ENCODE results near the gene HPS1.
A peak's percentile ranks its signal among the peaks of the same experiment; 100 is the strongest.

HPS1 gene

DNA sequence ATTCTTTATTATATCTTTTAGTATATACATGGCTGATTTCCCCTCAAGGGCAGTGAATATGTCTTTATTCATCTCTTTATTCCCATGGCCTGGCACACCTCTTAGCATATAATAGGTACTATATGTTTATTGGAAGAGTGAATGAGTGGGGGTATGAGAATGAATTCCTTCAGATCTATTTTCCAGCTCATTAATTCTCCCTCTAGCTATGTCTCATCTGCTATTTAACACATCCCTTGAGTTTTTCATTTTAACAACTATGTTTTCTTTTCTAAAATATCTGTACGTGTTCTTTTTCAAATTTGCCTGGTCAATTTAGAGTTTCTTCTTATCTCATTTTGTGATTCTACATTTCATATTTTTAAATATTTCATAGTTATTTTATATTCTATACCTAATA, 14.4 kb downstream of the HPS1 start:
- DNase-seq (ENCODE audit: low read depth in 2 of 2), result no peak

DNA sequence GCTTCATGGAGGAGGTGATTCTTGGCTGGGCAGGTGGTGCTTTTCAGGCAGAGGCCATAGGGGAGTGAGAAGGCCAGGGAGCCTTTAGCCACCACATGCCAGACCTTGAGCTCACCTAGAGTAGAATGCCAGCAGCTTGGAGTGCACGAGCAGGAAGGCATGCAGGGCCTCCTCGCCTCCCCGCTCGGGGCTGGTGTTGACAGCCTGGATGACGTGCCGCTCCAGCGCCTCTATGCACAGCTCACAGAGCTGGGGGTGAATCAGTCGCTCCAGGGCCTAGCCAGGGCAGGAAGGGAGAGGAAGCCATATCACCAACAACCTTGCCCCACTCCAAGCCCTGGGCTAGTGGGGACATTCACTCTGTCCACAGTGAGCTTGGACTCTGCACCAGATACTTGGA, 15.7 kb downstream of the HPS1 start:
- DNase-seq (ENCODE audit: low read depth in 2 of 2), result no peak

GRCh38 chr10:98430427-98430826, 16.3 kb downstream of the HPS1 start:
- no peak for DNase-seq (ENCODE audit: low read depth in 2 of 2)

GRCh38 chr10:98429320-98430072, 17.2 kb downstream of the HPS1 start:
- DNase-seq (ENCODE audit: low read depth in 2 of 2), result no peak

- DNase-seq (ENCODE audit: low read depth in 2 of 2), result no peak
Observed at GRCh38 chr10:98427011-98427515, 19.7 kb downstream of the HPS1 start.

DNA sequence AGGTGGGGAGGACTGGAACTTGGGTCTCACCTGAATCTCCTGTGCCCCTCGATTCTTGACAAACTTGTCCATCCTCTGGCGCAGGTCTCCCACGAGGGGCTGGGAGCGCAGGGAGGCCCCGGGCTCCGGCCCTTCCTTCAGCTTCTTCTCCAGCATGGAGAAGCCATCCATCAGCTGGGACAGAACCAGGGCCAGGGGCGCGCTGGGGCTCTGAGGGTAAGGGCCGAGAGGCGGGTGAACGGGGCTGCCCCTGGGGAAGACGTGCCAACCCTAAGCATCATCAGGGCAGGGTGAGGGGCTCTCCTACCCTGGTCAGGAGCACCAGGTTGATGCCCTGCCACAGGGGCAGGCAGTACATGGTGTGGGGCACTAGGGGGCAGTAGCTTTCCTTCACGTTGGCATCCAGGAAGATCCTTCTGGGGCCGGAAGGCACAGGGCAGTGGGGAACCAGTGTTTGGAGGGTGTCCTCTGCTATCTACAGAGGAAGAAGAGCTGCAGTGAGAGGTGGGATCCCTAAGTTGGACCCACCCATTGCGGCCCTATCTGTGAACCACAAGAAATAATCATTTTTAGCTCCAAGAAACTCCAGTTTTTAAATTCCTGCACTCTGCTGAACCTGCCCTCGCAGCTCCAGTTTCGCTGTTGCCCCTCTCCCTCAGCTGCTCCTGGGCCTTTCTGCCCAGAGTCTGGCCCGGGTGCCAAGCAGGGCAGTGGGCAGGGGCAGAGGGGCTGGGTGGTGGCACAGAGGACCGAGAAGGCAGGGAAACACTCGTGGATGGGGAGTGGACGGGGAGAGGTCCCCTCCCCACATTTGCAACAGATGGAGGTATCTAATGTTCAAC, 21.0 kb downstream of the HPS1 start:
- peak; percentile 21 to 42 for DNase-seq (ENCODE audit: low read depth in 2 of 2)

GRCh38 chr10:98424295-98425254, 22.2 kb downstream of the HPS1 start:
- no peak for DNase-seq (ENCODE audit: low read depth in 2 of 2)

- no peak for DNase-seq (ENCODE audit: low read depth in 2 of 2)
Observed at GRCh38 chr10:98423691-98424120, 23.0 kb downstream of the HPS1 start.

GRCh38 chr10:98422182-98422581, 24.6 kb downstream of the HPS1 start:
- no peak for DNase-seq (ENCODE audit: low read depth in 2 of 2)

GRCh38 chr10:98420786-98421185, 25.9 kb downstream of the HPS1 start:
- no peak for DNase-seq (ENCODE audit: low read depth in 2 of 2)

GRCh38 chr10:98419469-98420261, 27.1 kb downstream of the HPS1 start:
- DNase-seq (ENCODE audit: low read depth in 2 of 2), result no peak

- no peak for DNase-seq (ENCODE audit: low read depth in 2 of 2)
Observed at GRCh38 chr10:98418665-98419468, 27.9 kb downstream of the HPS1 start.

- no peak for DNase-seq (ENCODE audit: low read depth in 2 of 2)
Observed at GRCh38 chr10:98417973-98418664, 28.6 kb downstream of the HPS1 start.

DNA sequence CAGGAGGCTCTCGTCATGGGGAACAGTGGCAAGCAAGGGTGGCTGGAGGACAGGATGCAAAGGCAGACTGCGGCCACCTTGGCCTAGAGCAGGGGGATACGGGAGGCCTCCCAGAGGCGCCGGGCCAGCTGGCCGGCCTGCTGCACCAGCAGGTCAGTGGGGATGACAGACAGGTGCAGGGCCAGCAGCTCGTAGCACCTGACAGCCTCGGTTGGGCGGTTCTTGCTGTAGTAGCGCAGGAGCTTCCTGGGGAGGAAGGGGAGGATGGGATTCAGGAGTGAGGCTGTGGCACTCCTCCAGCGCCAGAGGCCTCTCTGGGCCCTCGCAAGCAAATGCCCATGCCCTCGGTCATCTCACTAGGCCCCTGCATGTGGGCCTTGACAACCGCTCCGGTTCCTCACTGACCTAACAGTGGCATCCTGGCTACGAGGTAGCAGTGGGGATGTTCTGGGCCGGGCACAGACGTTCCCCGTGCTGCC, 29.2 kb downstream of the HPS1 start:
- DNase-seq (ENCODE audit: low read depth in 2 of 2), result no peak

DNA sequence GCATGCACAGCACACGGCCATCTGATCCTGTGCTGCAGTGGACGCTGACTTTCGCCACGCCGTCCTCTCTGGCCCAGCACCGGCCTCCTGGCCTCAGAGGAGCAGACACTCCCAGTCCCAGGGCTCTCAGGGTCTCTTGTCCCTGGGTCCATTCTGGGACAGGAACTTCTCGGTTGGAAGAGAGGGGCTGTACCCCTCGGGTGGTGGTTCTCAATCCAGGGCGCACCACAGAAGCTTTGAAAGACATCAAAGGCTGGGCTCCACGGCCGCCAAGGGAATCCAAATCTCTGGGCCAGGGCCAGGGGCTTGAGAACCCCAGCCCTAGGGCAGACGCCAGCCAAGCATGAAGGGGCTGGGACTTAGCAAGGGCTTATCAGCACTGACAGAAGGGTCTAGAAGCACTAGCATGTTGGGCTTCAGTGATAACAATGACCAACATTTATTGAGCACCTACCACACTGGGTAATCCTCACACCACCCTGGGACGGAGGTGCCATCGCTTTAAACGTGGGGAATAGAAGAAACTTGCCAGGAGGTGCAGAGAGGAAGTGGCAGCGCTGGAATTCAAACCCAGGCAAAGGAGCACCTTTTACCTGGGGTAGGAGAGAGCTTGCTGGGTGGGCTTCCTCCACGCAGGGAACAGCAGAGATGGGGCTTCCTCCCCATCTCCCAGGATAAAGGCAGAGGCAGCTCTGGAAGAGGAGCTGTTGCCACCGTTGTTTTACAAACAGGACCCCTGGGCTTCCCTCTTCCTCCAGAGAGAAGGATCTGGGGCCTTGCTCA, 29.9 kb downstream of the HPS1 start:
- no peak for DNase-seq (ENCODE audit: low read depth in 2 of 2)

- DNase-seq (ENCODE audit: low read depth in 2 of 2), result no peak
Observed at GRCh38 chr10:98415731-98416119, 31.0 kb downstream of the HPS1 start.

DNA sequence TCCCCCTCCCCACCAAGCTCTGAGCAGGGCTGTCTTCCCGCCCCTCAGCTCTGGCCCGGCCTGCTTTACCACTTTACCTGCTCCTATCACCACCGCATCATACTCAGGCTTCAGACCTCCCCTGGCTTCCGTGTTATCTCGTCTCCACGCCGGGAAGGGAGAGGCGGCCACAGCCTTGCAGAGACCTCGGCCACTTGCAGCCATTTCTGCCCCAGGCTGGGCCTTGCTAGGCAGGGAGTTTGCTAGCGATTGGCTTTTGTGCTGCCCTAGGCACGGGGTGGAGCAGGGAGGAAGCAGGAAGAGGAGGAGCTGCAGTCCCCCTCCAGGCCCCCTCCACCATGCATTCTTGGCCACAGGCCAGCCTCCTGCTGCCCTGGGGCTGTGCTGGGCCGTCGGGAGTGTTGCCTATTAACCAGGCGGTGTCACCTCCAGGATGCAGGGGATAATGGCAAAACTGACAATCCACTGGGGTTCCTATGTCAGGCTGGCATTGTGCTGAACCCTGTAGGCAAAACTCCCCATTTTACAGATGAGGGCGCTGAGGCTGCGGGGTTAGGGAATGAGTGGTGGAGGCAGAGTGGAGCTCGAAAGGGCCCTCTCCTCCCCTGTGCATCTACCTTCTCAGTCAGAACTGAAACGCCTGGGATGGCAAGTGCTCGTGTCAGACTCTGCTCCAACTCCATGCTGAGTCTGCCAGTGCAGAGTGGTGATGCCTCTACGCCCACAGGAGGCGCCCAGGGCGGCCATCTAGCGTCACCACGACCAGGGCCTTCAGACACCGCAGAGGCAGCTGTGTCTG, 31.6 kb downstream of the HPS1 start, which contains the start of gene PYROXD2:
Gene PYROXD2, minus strand, starts transcription at position 251 of the 799 bp plus-strand sequence. Its CDS starts 47 bp downstream, at position 204.
- peak in 1 of 2 experiments; percentile 20 for DNase-seq (ENCODE audit: low read depth in 2 of 2)

GRCh38 chr10:98414578-98414931, 32.2 kb downstream of the HPS1 start:
- no peak for DNase-seq (ENCODE audit: low read depth in 2 of 2)
